UCSD-AML1 (cell line): Measurements from ENCODE around the gene KIAA1210.
"Not testable (repeated sequence)": the region's sequence is repeated elsewhere in the genome, so short reads cannot be mapped to it uniquely, and the experiment has no call there.

Experiments
- DNase-seq: peaks from one replicate; lab custom pipeline; 2025; ENCODE audit not compliant: unreplicated experiment; lab: John Stamatoyannopoulos, UW

The KIAA1210 gene

DNA sequence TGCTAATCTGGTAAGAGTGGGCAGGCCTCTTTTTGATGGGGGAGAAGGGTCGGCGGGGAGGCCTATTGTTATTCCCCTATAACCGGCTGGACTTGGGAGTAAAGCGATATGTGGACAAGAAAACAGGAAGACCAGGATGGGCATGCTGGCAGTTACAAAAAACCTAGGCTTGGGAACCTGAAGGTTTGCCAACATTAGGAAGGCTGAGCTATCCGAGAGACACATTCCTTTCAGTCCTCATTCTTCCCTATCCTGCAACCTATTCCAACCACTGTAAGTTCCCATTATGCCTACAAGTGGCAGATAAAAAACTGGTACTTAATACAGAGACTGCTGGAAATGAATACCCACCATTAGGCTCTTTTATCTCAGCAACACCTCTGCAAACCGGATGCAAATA lies 87.2 kb downstream of the KIAA1210 start:
- no peak for DNase-seq

DNA sequence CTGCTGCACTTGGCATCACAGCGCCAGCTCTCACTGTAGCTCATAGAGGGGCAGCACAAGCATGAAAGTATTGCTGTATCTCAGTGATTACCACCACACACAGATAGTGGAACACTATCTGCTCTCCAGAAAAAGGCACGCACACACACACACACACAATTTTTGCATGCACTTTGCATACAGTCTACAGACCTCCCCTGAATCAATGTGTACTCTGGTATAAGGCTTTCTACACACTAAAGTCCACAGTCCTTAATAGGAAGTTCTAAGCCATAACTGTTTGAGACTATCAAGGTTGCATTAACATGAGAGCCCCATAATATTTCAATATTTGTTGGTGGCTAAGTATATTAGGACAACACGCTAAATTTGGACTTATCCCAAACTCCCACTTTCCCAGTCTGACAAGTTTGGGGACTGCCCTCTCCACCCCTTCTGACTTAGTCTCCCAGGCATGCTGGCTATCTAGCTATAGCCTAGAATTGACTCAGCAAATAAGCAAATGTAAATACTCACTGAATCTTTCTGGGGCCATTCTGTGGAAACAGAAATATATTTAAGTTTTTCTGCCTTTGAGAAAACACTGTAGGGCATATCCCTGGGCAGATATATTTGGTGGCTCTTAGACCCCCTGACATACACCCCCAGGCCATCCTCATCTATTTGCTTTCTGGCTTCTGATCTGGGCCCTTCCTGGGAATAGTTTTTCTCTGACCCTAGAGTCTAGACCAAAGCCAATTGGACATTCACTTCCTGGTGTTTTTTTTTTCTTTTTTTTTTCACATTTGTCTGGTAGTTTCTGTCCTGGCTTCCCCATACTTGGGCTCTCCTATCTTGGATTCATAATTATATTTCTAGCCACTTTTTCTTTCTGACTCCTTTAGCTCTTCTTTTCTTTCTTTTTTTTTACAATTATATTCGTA lies 91.2 kb downstream of the KIAA1210 start:
- DNase-seq = no peak

DNA sequence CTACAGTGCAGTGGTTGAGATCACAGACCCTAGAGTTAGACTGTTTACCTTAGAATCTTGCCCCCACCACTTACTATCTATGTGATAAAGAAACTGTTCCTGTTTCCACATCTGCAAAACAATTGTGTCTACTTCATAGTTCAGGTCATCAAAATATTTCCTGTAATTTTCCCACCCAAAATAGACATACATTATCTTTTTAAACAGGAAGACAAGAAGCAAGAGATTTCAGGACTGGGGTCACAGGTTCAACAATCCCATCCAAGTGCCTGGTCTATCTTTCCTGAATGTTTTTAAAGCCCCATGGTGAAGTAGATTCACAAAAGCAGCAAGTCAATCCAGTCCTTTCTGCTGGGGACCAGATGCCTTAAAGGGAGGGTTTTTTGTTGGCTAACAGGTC lies 96.6 kb downstream of the KIAA1210 start:
- DNase-seq = no peak

DNA sequence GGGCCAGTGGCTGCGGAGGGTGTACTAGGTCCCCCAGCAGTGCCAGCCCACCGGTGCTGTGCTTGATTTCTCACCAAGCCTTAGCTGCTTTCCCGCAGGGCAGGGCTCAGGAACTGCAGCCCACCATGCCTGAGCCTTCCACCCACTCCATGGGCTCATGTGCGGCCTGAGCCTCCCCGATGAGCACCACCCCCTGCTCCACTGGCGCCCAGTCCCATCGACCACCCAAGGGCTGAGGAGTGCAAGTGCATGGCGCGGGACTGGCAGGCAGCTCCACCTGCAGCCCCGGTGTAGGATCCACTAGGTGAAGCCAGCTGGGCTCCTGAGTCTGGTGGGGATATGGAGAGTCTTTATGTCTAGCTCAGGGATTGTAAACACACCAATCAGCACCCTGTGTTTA lies 98.0 kb downstream of the KIAA1210 start:
- not testable (repeated sequence) for DNase-seq

DNA sequence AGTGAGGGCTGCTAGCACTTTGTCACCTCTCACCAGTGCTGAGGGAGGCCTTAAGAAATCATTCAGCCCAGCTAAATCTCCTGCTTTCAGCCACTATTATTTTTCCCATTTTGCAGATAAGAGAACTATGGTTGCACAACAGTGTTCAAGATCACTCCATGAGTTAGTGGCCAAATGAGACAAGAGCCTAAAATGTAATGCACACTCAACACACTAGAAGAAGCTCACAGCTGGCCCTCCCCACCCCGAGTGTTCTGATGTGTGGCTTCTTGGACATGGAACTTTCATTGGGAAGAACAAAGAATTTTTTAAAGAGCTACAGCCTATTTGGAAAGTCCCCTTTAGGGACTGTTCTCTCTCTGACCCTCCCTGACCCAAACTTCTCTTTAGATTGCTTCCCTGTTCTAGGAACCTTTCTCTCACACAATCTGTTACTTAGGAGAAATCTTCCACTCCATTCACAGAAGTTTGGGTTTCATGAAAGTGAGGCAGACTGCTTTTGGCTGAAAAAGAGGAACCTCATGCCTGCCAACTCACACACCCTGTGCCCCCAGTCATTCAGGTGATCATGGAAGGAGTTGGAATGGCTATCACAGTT lies 98.8 kb downstream of the KIAA1210 start:
- no peak for DNase-seq
